Astrocyte of the cerebellum (primary cell): ENCODE measurements around the gene ELOVL2.
A peak's percentile ranks its signal among the peaks of the same experiment; 100 is the strongest.

ENCODE experiments used
- DNase-seq: peaks from one replicate; pipeline ENCODE4 v3.0.0-alpha.2; 2011; ENCODE audit warnings: low read depth
- H3K4me3 ChIP-seq: 2 replicates; pipeline ENCODE4 v1.5.1; 2011; ENCODE audit warnings: mild to moderate bottlenecking, low read depth, low read length, moderate library complexity
- in situ Hi-C: cut with HindIII; loops from 2 replicates; pipeline ENCODE4 v1.10.0; 2017; ENCODE audit warnings: low sequenced_read_pairs
- TF ChIP-seq, protein P1 (sequence below): IDR thresholded peaks from 2 replicates; pipeline ENCODE4 v1.5.1; 2012; ENCODE audit warnings: low read length, low read depth, moderate library complexity, mild to moderate bottlenecking; ENCODE audit errors: missing control alignments

The ELOVL2 gene

GRCh38 chr6:10954590-10955010 is 89.5 kb downstream of the ELOVL2 start:
- TF ChIP-seq, protein P1, sequence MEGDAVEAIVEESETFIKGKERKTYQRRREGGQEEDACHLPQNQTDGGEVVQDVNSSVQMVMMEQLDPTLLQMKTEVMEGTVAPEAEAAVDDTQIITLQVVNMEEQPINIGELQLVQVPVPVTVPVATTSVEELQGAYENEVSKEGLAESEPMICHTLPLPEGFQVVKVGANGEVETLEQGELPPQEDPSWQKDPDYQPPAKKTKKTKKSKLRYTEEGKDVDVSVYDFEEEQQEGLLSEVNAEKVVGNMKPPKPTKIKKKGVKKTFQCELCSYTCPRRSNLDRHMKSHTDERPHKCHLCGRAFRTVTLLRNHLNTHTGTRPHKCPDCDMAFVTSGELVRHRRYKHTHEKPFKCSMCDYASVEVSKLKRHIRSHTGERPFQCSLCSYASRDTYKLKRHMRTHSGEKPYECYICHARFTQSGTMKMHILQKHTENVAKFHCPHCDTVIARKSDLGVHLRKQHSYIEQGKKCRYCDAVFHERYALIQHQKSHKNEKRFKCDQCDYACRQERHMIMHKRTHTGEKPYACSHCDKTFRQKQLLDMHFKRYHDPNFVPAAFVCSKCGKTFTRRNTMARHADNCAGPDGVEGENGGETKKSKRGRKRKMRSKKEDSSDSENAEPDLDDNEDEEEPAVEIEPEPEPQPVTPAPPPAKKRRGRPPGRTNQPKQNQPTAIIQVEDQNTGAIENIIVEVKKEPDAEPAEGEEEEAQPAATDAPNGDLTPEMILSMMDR = peak; percentile 89
- in situ Hi-C loops = loop anchor here (10.0 kb wide), 1 partner anchor 120 kb away; no protein-coding TSS in a partner anchor
- DNase-seq = peak; percentile 66
- no peak overlapping the region for H3K4me3 ChIP-seq

DNA sequence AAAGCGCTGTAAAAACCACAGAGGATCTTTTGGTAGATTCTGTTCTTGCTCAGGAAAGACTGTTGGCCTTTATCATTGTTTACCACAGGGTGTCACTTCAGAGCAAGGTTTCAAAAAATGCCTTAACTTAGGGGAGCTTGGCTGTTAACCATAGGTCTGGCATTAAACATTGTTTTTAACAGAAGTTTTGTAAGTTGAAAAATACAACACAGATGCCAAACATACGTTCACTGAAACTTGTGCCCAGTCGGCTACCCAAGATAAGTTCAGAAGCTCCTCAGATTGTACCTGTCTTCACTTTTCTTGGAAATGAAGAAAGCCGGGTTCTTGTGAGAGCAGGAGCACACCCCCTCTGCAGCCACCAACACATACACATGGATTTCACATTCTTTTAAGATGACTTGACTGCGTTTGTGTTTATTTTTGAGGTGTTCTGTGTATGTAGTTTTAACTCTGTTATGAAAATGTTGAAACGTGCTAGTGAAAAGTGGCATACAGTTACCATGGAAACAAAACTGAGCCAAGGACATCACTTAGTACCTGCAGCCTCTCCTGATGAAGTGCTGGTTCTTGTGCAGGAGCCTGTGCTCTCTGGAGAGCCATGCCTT is 92.3 kb downstream of the ELOVL2 start:
- TF ChIP-seq, protein P1 = peak; percentile 72
- peak; percentile 31 for DNase-seq

DNA sequence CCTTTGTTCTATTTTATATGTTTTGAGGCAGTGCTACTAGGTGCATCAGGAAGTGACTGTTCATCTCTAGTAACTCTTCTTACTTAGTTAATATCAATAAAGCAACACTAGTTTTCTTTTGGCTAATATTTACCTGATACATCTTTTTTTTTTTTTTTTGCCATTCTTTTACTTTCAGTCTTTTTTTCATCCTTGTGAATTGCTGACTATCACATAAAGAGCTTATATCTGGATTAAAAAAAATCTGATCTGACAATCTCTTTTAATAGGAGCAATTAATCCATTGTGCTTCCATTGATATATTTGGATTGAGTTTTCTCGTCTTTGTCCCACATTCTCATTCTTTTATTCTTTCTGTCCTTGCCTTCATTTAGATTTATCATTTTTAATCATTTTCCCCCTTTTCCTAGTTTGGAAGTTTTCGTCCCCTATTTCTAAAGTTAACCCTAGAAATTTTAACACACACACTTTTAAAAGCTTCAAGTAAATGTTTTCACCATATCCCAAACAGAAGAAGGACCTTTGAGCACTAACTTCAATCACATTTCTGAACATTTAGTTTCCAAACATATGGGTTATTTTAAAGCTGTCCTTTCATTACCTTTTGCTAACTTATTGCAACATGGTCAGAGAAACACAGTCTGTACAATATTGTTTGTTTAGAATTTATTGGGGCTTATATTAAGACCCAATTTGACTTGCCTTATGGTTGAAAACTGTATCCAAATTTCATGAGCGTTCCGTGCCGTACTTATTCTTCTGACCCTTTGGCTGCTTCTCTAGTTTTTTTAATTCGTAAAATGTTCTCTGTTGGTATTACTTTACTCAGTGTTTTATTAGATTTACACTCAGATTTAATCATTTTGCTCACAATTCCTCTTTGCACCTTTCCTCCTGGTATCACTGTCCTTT is 94.3 kb downstream of the ELOVL2 start:
- no peak for DNase-seq
- in situ Hi-C loops = loop anchor here (10.0 kb wide), 1 partner anchor 125 kb away; no protein-coding TSS in a partner anchor
- H3K4me3 ChIP-seq = no peak overlapping the region
- TF ChIP-seq, protein P1 = no peak

More for the DNA sequence above, 92.3 kb downstream of the ELOVL2 start:
- H3K4me3 ChIP-seq = no peak overlapping the region
- in situ Hi-C loops = loop anchor here (10.0 kb wide), 1 partner anchor 123 kb away; no protein-coding TSS in a partner anchor

DNA sequence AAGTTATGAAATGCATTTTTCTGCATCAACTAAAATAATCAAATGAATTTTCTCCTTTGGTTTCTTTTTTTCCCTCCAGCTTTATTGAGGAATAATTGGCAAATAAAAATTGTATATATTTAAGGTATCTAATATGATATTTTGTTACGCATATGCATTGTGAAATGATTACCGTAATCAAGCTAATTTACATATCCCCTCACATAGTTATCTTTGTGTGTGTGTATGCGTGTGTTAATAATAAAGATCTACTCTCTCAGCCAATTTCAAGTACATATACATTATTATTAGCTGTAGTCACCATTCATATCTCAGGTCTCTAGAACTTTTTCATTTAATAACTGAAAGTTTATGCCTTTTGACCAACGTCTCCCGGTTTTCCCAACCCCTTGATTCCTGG is 96.1 kb downstream of the ELOVL2 start:
- DNase-seq = no peak
- TF ChIP-seq, protein P1 = no peak
- H3K4me3 ChIP-seq = no peak overlapping the region
- in situ Hi-C loops = no loop called here

- in situ Hi-C loops = no loop called here
- TF ChIP-seq, protein P1 = no peak
- H3K4me3 ChIP-seq = no peak overlapping the region
- no peak for DNase-seq
Observed at GRCh38 chr6:10945845-10946244, 98.3 kb downstream of the ELOVL2 start.

DNA sequence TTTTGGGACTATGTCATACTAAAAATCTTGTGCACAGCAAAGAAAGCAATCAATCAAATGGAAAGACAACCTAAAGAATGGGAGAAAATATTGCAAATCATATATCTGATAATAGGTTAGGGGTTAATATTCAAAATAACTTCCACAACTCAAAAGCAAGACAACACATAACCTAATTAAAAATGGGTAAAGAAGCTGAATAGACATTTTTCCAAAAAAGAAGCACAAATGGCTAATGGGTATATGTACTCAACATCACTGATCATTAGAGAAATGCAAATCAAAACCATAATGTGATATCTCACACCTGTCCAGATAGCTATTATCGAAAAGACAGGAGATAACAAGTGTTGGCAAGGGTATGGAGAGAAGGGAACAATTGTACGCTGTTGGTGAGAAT is 104.3 kb downstream of the ELOVL2 start:
- no peak overlapping the region for H3K4me3 ChIP-seq
- in situ Hi-C loops = no loop called here
- DNase-seq = no peak

More for the DNA sequence above, 104.3 kb downstream of the ELOVL2 start:
- TF ChIP-seq, protein P1 = no peak
